GM13977 (cell line): ENCODE results near the gene RALGAPA2.

Source experiments
- DNase-seq: peaks from one replicate; pipeline ENCODE4 v3.0.0; 2012; ENCODE audit warnings: low spot score
- in situ Hi-C: fragments of 300-500 bp; cut with MboI; formaldehyde crosslinking; loops from one replicate; pipeline ENCODE4 v1.12.0; 2022; ENCODE audit warnings: low sequenced_read_pairs, low pct_unique_long_range_greater_than_20kb, mixed read lengths, inconsistent platforms; ENCODE audit not compliant: unreplicated experiment
- TF ChIP-seq, protein P1 (sequence below): IDR thresholded peaks from 2 replicates; pipeline ENCODE4 v1.5.1; 2012; ENCODE audit warnings: mild to moderate bottlenecking, control low read depth; ENCODE audit not compliant: insufficient read depth; ENCODE audit errors: extremely low read depth, missing control alignments

Gene RALGAPA2

DNA sequence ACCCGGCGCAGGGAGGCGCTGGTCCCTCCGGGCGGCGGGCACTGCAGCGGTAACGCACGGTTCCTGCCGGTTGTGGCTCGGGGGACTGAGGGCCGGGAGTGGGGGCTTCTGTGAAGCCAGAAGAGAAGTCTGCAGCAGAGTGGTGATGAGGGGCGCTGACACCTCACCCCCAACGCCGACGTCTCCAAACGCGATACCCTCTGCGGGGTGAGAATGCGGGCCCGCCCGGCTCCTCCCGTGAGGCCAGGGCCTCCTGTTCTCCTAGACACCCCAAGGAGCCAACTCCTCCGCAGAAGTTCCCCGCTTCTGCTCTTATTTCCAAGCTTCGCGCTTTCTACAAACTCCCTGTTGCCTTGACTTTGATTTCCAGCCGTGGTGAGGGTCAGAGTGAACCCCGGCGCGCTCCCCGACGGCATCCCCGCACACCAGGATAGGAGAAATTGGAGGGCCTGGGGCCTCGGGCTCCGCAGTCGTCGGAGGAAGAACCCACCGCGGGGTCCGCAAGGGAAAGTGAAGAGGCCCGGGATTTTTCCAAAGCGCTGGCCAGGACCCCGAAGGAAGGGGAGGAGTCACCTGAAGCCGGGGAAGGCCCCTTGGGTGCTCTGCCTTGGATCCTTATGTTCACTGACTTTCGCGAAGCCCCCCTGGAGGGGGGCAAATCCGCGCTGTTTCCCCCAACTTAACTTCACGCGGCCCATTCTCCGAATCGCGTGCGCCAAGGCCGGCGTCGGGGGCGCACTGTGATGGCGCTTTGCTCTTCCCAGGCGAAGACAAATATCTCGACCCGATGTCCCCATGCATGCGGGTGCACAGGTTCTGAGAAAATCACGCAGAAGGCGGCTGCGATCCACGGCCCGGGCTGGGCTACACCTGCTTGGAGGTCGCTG, 347.6 kb downstream of the RALGAPA2 start:
- in situ Hi-C loops: loop anchor here (10.0 to 25.0 kb wide), 3 partner anchors 200 to 1147 kb away; partner anchors contain the start of genes LINC00237 and NKX2-2
- TF ChIP-seq, protein P1, sequence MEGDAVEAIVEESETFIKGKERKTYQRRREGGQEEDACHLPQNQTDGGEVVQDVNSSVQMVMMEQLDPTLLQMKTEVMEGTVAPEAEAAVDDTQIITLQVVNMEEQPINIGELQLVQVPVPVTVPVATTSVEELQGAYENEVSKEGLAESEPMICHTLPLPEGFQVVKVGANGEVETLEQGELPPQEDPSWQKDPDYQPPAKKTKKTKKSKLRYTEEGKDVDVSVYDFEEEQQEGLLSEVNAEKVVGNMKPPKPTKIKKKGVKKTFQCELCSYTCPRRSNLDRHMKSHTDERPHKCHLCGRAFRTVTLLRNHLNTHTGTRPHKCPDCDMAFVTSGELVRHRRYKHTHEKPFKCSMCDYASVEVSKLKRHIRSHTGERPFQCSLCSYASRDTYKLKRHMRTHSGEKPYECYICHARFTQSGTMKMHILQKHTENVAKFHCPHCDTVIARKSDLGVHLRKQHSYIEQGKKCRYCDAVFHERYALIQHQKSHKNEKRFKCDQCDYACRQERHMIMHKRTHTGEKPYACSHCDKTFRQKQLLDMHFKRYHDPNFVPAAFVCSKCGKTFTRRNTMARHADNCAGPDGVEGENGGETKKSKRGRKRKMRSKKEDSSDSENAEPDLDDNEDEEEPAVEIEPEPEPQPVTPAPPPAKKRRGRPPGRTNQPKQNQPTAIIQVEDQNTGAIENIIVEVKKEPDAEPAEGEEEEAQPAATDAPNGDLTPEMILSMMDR: no peak
- no peak for DNase-seq

DNA sequence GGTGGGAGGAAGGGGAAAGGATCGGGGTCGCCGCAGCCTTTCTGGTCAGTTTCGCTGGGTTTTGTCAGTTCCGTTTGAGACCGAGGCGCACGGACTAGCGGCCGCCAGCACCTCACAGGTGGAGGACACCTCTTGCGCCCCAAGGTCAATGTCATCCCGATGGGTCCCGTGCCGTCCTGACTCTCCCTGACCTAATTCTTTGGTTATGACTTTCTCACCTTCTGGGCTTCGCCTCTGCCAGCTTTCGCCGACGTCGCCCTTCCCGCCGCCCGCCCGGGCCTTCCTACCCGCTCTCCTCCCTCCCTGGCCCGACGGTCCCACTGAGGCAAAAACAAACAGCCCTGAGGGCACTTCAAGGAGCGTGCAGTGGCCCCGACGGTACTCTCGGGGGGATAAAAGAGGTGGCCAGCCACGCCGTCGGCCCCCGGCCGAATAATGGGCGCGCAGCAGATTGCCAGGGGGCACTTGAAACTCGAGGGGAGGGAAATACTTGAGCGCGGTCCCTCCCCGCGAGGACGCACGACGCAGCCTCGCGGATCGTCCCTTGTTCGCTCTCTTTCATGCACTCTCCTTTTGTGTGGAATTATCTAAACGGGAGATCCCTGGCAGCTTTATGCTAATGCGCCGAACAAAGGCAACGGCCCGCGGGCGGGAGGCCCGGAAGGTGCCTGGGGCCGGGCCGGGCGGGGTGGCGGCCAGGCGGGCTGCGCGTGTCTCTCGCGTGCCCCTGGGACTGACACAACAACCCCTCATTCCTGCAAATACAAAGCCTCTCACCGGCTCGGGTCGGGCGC, 348.4 kb downstream of the RALGAPA2 start:
- TF ChIP-seq, protein P1: no peak

DNA sequence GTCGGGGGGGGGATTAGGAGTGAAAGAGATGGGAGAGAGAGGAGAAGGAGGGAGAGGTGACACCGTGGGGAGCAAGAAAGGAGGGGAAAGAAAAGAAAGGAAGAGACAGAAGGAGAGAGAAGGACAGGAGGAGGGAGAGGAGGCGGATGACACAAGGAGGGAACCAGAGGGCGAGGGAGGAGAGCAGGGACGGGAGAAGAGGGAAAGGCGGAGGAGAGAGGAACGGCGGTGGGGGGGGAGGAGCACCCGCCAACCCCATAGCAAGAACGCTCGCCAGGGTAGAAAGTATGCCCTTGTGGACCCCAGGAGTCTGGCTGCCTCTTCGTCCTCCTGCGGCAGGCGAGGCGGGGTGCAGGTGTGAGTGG, 349.0 kb downstream of the RALGAPA2 start:
- in situ Hi-C loops: loop anchor here (10.0 to 25.0 kb wide), 3 partner anchors 201 to 1149 kb away; partner anchors contain the start of genes LINC00237 and NKX2-2
- TF ChIP-seq, protein P1: no peak
- no peak for DNase-seq

More for the DNA sequence above, 348.4 kb downstream of the RALGAPA2 start:
- peak; percentile 44 for DNase-seq
- in situ Hi-C loops: loop anchor here (10.0 to 25.0 kb wide), 3 partner anchors 201 to 1148 kb away; partner anchors contain the start of genes LINC00237 and NKX2-2

DNA sequence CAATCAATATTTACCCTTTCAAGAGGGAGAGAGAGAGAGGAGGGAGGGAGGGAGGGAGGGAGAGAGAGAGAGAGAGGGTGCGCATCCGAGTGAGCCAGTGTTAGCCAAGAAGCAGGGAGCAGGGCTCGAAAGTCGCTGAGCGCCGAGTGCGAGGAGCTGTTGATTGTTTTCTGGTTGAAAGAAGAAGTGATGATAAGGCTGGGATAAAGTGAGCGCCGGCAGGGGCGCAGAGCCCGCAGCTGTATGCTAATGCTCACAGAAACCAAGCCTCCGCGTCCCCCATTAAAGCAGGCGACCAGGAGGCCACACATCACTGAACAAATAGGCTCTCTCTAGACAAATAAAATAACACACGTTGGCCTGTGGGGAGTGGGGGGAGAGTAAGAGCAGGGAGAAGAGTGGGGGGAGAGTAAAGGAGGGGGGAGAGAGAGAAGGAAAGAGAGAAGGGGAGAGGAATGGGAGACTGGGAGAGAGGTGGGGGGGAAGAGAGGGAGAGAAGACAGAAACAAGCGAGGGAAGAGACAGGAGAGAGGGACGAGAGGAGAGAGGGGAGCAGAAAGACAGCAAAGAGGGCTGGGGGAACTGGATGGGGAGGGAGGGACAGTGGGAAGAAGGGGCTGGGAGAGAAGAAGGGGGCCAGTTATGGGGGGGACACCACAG, 349.5 kb downstream of the RALGAPA2 start:
- TF ChIP-seq, protein P1: no peak
- in situ Hi-C loops: loop anchor here (10.0 to 25.0 kb wide), 3 partner anchors 202 to 1149 kb away; partner anchors contain the start of genes LINC00237 and NKX2-2
- peak; percentile 51 for DNase-seq

- in situ Hi-C loops: loop anchor here (10.0 to 25.0 kb wide), 3 partner anchors 204 to 1152 kb away; partner anchors contain the start of genes LINC00237 and NKX2-2
- DNase-seq: peak; percentile 73
Observed at GRCh38 chr20:20360464-20360863, 352.0 kb downstream of the RALGAPA2 start.

More at GRCh38 chr20:20360464-20360863, 352.0 kb downstream of the RALGAPA2 start:
- TF ChIP-seq, protein P1: peak; percentile 78
